ENCODE data around the gene APP. TPM values are rescaled to one million over a fixed set of nuclear protein-coding genes. Genes with fewer than 3 reads are reported as not detected.

APP gene
- total and polyA plus RNA-seq, 2 of the 13 experiments (the other 11 are each of a cell fraction or from before 2014, with no cell fraction given): 70.6 to 262 TPM

GRCh38 chr21:25909341-25909740 lies 261.2 kb downstream of the APP start:
- CTCF ChIA-PET (ENCODE audit: low intra/inter-chr PET ratio, low total read pairs): no interaction called here
- no peaks in the 10 kb centered on the region for H3K4me1 ChIP-seq (ENCODE audit: insufficient read depth, low read length)
- FAIRE-seq: no peak

GRCh38 chr21:25908495-25908894 lies 262.1 kb downstream of the APP start:
- no peaks in the 10 kb centered on the region for H3K9me3 ChIP-seq (ENCODE audit: low read length)
- no peaks in the 10 kb centered on the region for H4K20me1 ChIP-seq (ENCODE audit: insufficient read depth, low read length)
- intact Hi-C loops (cut with micrococcal nuclease; ENCODE audit: unreplicated experiment) (no loop called here), in situ Hi-C loops (cut with HindIII; ENCODE audit: extremely low pct_ligation_motif_present, low pct_unique_long_range_greater_than_20kb) (no loop called here)
- H3K4me2 ChIP-seq (ENCODE audit: low read depth, low read length): no peak overlapping the region
- 56% methylated on average over 5 of the region's 5 CpGs for WGBS (ENCODE audit: low lambda C conversion rate)
- POLR2A ChIA-PET: no interaction called here
- no TSS peak for BruUV-seq (replicated peaks)
- H2AFZ ChIP-seq (ENCODE audit: low read length): no peak overlapping the region
- no peak for DNase-seq (ENCODE audit: low spot score)
- TF ChIP-seq KLF11 (CRISPR knock-in tag; IDR thresholded peaks at IDR 0.05): no peak
- TF ChIP-seq ZNF672 (CRISPR knock-in tag; IDR thresholded peaks at IDR 0.05): no peak
- no peak for TF ChIP-seq JARID2 (CRISPR knock-in tag; IDR thresholded peaks at IDR 0.05; ENCODE audit: insufficient replicate concordance)
- no peak for TF ChIP-seq ZNF382 (CRISPR knock-in tag; IDR thresholded peaks at IDR 0.05; ENCODE audit: borderline replicate concordance)
- no peak for TF ChIP-seq SRSF1 (optimal IDR thresholded peaks at IDR 0.05; ENCODE audit: low read depth, low read length)
- TF ChIP-seq DMAP1 (CRISPR knock-in tag; IDR thresholded peaks at IDR 0.05): no peak
- TF ChIP-seq KLF15 (CRISPR knock-in tag; IDR thresholded peaks at IDR 0.05; ENCODE audit: borderline replicate concordance): no peak
- TF ChIP-seq, protein P1, sequence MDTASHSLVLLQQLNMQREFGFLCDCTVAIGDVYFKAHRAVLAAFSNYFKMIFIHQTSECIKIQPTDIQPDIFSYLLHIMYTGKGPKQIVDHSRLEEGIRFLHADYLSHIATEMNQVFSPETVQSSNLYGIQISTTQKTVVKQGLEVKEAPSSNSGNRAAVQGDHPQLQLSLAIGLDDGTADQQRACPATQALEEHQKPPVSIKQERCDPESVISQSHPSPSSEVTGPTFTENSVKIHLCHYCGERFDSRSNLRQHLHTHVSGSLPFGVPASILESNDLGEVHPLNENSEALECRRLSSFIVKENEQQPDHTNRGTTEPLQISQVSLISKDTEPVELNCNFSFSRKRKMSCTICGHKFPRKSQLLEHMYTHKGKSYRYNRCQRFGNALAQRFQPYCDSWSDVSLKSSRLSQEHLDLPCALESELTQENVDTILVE (CRISPR knock-in tag; IDR thresholded peaks at IDR 0.05): no peak
- no peak for TF ChIP-seq RFXAP (CRISPR knock-in tag; IDR thresholded peaks at IDR 0.05; ENCODE audit: borderline replicate concordance)
- H3K4me3 ChIP-seq (replicated peaks in 1 of 3; ENCODE audit: insufficient read depth in 1 of 3, low read depth in 2 of 3, low read length in 3 of 3): no peak overlapping the region
- no peak overlapping the region for H3K27ac ChIP-seq (ENCODE audit: extremely low read length, insufficient read depth, low read length)
- FAIRE-seq: no peak
- no peak for ATAC-seq
- no peak overlapping the region for H3K9ac ChIP-seq (ENCODE audit: insufficient read depth, low read depth, low read length)
- H3K79me2 ChIP-seq (ENCODE audit: insufficient read depth, low read length): no peaks in the 10 kb centered on the region
- H3K4me1 ChIP-seq (ENCODE audit: insufficient read depth, low read length): no peaks in the 10 kb centered on the region
- H3K27me3 ChIP-seq (ENCODE audit: control insufficient read depth in 1 of 2, insufficient read depth in 2 of 2, low read length in 2 of 2): no peaks in the 10 kb centered on the region
- peaks cover 3 to 16% of the 10 kb centered on the region in 2 experiments; a peak in 2 of 5 replicates for H3K36me3 ChIP-seq (replicated peaks in 1 of 2; ENCODE audit: control insufficient read depth in 1 of 2, insufficient read depth in 2 of 2, low read length in 2 of 2)
- CTCF ChIA-PET (ENCODE audit: low intra/inter-chr PET ratio, low total read pairs): no interaction called here

More at GRCh38 chr21:25909341-25909740, 261.2 kb downstream of the APP start:
- no peak overlapping the region for H3K4me3 ChIP-seq (replicated peaks in 1 of 3; ENCODE audit: insufficient read depth in 1 of 3, low read depth in 2 of 3, low read length in 3 of 3)
- BruUV-seq (replicated peaks): no TSS peak
- 72% methylated on average over 5 of the region's 5 CpGs for WGBS (ENCODE audit: low lambda C conversion rate)
- intact Hi-C loops (cut with micrococcal nuclease; ENCODE audit: unreplicated experiment): no loop called here
- no peak for TF ChIP-seq HOXA7 (CRISPR knock-in tag; IDR thresholded peaks at IDR 0.05)
- TF ChIP-seq KLF9 (CRISPR knock-in tag; IDR thresholded peaks at IDR 0.05; ENCODE audit: low read depth): no peak
- TF ChIP-seq MYNN (CRISPR knock-in tag; IDR thresholded peaks at IDR 0.05; ENCODE audit: low read depth): no peak
- TF ChIP-seq POLR2A (IDR thresholded peaks at IDR 0.05; ENCODE audit: insufficient read depth in 1 of 2, low read depth in 2 of 2, low read length in 2 of 2): no peak
- TF ChIP-seq LCORL (IDR thresholded peaks at IDR 0.05): no peak
- no peak for TF ChIP-seq LCORL (CRISPR knock-in tag; IDR thresholded peaks at IDR 0.05)
- no peak for TF ChIP-seq SMC3 (IDR thresholded peaks at IDR 0.05; ENCODE audit: low read length)
- TF ChIP-seq PPARG (CRISPR knock-in tag; conservative IDR thresholded peaks at IDR 0.05): no peak
- no peak for TF ChIP-seq IKZF1 (IDR thresholded peaks at IDR 0.05)
- no peak for TF ChIP-seq SAP130 (CRISPR knock-in tag; IDR thresholded peaks at IDR 0.05; ENCODE audit: low read depth)
- no peak for TF ChIP-seq TEAD2 (CRISPR knock-in tag; IDR thresholded peaks at IDR 0.05)
- no peak for TF ChIP-seq YEATS4 (CRISPR knock-in tag; IDR thresholded peaks at IDR 0.05; ENCODE audit: borderline replicate concordance)
- TF ChIP-seq MTF2 (CRISPR knock-in tag; IDR thresholded peaks at IDR 0.05; ENCODE audit: borderline replicate concordance): no peak
- no peak for TF ChIP-seq ETV5 (CRISPR knock-in tag; IDR thresholded peaks at IDR 0.05; ENCODE audit: borderline replicate concordance)
- no peak overlapping the region for H2AFZ ChIP-seq (ENCODE audit: low read length)
- no peak overlapping the region for H3K4me2 ChIP-seq (ENCODE audit: low read depth, low read length)
- H3K9me3 ChIP-seq (ENCODE audit: low read length): no peaks in the 10 kb centered on the region
- DNase-seq (ENCODE audit: low spot score): no peak
- POLR2A ChIA-PET: no interaction called here
- no peaks in the 10 kb centered on the region for H4K20me1 ChIP-seq (ENCODE audit: insufficient read depth, low read length)
- no peaks in the 10 kb centered on the region for H3K79me2 ChIP-seq (ENCODE audit: insufficient read depth, low read length)
- H3K27ac ChIP-seq (ENCODE audit: extremely low read length, insufficient read depth, low read length): no peak overlapping the region
- no peak overlapping the region for H3K9ac ChIP-seq (ENCODE audit: insufficient read depth, low read depth, low read length)
- no peaks in the 10 kb centered on the region; a peak in 1 of 5 replicates for H3K27me3 ChIP-seq (ENCODE audit: control insufficient read depth in 1 of 2, insufficient read depth in 2 of 2, low read length in 2 of 2)
- peaks cover 0 to 12% of the 10 kb centered on the region in 2 experiments; a peak in 1 of 5 replicates for H3K36me3 ChIP-seq (replicated peaks in 1 of 2; ENCODE audit: control insufficient read depth in 1 of 2, insufficient read depth in 2 of 2, low read length in 2 of 2)
- ATAC-seq: no peak
- in situ Hi-C loops (cut with HindIII; ENCODE audit: extremely low pct_ligation_motif_present, low pct_unique_long_range_greater_than_20kb): no loop called here

All from HepG2 (cell line).